Fibroblast of the aortic adventitia (primary cell): ENCODE data around the gene AP3B1. TPM values are rescaled to one million over a fixed set of nuclear protein-coding genes. Genes with fewer than 3 reads are reported as not detected.

ENCODE experiments used
- DNase-seq: peaks from one replicate; pipeline ENCODE4 v3.0.0-alpha.2; 2010; ENCODE audit warnings: low read depth
- H3K4me3 ChIP-seq: 2 replicates; pipeline ENCODE4 v1.5.1; 2011; ENCODE audit warnings: low read depth, mild to moderate bottlenecking, control low read depth, low read length, moderate library complexity
- CTCF ChIP-seq: IDR thresholded peaks from 2 replicates; pipeline ENCODE4 v1.5.1; 2011; ENCODE audit warnings: mild to moderate bottlenecking, low read length, control low read depth, inconsistent platforms; ENCODE audit not compliant: insufficient read depth
- total RNA-seq: library from RNA; depleted of rRNA; stranded (reverse); fragments of >200 nt; gene quantifications from 2 replicates; pipeline ENCODE4 v1.2.3, GENCODE V29; 2012; ENCODE audit warnings: low replicate concordance

Gene AP3B1
- total RNA-seq, 1 donor, result 78.5 TPM

DNA sequence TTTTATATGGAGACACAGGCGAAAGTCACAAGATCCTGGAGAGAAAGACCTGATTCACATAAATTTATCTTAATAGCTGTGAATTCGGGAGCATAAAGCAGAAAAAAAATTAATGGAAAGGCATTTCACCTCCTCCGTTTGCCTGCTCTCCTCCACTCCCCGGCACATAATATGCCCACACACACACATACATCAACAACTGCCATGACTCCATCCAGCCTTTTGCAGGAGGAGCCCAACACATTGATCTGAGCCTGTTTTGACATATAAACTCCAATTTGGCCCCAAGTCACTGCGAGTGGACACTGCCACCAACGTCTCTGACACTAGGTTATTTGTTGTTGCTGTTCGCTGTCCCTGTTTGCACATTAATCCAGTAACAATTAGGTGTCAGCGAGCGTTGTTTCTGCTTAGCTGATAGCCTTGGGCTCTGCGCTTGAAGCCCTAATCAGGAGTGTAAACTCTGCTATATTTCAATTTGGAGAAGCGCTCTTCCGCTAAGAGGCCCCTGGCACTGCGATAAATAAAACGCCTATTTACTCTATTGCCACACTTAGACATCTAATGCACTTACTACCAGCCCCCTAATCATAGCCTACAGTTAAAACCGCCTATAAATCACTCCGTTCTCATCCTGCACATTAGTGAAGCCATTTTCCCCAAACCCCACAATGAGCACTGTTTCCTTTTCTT, 322.6 kb downstream of the AP3B1 start:
- no peak for DNase-seq
- TF ChIP-seq CTCF, result no peak
- no peak overlapping the region for H3K4me3 ChIP-seq

DNA sequence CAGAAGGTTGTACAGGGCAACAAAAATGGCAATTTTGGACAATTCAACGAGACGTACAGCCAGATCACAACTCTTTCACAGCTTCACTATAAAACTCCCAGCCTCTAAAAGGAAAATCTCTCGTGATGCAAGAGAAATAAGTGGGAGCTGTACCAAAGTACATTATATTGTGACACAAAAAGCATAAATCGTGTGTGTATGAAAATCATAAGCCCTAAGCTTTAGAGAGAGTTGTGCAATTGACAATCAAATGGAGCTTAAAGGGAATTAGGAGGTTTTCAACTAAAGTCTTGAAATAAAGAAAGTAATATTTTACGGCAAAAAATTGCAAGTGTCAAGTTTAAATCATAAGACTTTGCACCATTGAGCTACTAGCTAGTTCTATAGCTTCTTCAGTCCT, 323.6 kb downstream of the AP3B1 start:
- TF ChIP-seq CTCF, result no peak
- no peak overlapping the region for H3K4me3 ChIP-seq
- DNase-seq, result no peak

- no peak overlapping the region for H3K4me3 ChIP-seq
- DNase-seq, result no peak
- TF ChIP-seq CTCF, result no peak
Measured at GRCh38 chr5:77963795-77964194, 330.7 kb downstream of the AP3B1 start.

DNA sequence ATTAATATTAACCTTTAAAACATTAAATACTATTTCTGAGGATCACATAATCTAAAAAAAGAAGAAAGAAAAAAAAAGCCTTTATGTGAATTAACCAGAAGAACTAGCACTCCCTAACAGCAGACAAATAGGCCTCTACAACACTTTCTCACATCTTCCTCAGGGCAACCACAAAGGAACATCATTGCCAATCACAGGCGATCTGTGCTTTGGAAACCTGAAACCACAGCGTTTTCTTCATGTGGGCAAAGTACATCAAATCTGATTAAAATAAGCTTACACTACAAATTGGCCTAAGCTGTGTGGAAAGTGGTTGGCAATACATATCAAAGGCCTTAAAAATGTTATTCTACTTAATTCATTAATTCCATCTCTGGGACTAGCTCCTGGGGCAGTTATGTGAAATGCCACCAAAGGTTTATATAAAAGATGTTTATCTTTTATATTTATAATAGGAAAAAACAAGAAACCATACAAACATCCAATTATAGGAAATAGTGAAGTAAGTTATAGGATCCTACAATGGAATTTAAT, 333.6 kb downstream of the AP3B1 start:
- no peak for TF ChIP-seq CTCF
- no peak for DNase-seq
- H3K4me3 ChIP-seq, result no peak overlapping the region

DNA sequence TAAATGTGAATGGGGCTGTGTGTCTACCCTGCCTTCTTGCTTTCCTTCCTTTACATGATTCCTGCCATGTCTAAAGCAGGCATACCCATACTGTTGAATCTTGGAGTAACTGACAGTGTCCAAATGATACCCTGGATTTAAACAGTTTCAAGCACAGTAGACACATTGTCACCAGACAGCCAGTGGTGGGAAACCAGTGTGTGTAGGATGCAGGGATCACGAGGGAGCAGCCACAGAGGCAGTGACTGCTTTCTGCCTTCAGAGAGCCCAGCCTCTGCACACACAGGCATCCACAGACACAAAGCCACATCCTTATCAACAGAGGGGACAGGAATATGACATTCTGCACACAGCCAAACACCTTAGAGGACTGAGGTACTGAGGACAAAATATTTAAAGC, 334.2 kb downstream of the AP3B1 start:
- DNase-seq, result no peak
- H3K4me3 ChIP-seq, result no peak overlapping the region
- TF ChIP-seq CTCF, result no peak

GRCh38 chr5:77958642-77959330, 335.7 kb downstream of the AP3B1 start:
- TF ChIP-seq CTCF, result no peak
- DNase-seq, result no peak
- H3K4me3 ChIP-seq, result no peak overlapping the region
